ENCODE measurements around the gene ADAMTS15. TPM values are rescaled to one million over a fixed set of nuclear protein-coding genes. Genes with fewer than 3 reads are reported as not detected.

ADAMTS15 gene
- total RNA-seq, 3 donors from 2014 or later (not counting 1 experiment from before 2014, with no cell fraction given): 0.20 TPM; not detected in 2

DNA sequence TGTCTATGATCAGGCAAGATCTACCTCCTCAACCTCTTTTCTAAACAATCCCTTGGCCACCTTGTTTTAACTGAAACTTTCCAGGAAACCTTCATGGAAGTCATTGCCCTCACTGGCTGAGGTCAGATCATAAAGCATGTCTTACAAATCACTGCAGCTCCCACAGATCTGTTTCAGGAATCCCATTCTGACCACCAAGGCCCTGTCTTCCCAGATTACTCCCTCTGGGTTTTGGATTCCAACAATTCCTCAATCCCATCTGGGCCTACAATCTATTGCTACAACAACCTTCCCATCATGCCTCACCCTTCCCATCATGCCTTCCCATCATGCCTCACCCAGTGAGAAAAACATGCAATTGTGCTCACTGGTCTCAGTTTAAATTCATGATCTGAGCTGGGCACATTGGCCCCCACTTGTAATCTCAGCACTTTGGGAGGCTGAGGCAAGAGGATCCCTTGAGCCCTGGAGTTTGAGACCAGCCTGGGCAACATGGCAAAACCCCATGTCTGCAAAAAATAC, 15.9 kb downstream of the ADAMTS15 start:
- intact Hi-C loops (cut with micrococcal nuclease): no loop called here
- Histone ChIP-seq H3K4me1 (ENCODE audit: control insufficient read depth, insufficient read depth, low read length) (no peaks in the 10 kb centered on the region), H3K4me3 (ENCODE audit: low read length) (no peak overlapping the region), H3K36me3 (ENCODE audit: control insufficient read depth, insufficient read depth, low read length) (no peaks in the 10 kb centered on the region), H3K27me3 (ENCODE audit: control insufficient read depth, insufficient read depth, low read length) (no peaks in the 10 kb centered on the region), H3K27ac (ENCODE audit: low read length) (no peak overlapping the region), H3K9me3 (ENCODE audit: control insufficient read depth, insufficient read depth, low read length) (no peaks in the 10 kb centered on the region)
- Mint-ChIP-seq H3K4me3 (no peak overlapping the region), H3K36me3 (no peaks in the 10 kb centered on the region), H3K27me3 (ENCODE audit: low read depth in 2 of 2) (peaks cover 0 to 6% of the 10 kb centered on the region in 2 donors), H3K9me3 (no peaks in the 10 kb centered on the region), H3K27ac (no peak overlapping the region), H3K4me1 (no peaks in the 10 kb centered on the region)
- DNase-seq: no peak
- TF ChIP-seq, protein P1, sequence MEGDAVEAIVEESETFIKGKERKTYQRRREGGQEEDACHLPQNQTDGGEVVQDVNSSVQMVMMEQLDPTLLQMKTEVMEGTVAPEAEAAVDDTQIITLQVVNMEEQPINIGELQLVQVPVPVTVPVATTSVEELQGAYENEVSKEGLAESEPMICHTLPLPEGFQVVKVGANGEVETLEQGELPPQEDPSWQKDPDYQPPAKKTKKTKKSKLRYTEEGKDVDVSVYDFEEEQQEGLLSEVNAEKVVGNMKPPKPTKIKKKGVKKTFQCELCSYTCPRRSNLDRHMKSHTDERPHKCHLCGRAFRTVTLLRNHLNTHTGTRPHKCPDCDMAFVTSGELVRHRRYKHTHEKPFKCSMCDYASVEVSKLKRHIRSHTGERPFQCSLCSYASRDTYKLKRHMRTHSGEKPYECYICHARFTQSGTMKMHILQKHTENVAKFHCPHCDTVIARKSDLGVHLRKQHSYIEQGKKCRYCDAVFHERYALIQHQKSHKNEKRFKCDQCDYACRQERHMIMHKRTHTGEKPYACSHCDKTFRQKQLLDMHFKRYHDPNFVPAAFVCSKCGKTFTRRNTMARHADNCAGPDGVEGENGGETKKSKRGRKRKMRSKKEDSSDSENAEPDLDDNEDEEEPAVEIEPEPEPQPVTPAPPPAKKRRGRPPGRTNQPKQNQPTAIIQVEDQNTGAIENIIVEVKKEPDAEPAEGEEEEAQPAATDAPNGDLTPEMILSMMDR (IDR thresholded peaks at IDR 0.05): no peak
- no peak for ATAC-seq

DNA sequence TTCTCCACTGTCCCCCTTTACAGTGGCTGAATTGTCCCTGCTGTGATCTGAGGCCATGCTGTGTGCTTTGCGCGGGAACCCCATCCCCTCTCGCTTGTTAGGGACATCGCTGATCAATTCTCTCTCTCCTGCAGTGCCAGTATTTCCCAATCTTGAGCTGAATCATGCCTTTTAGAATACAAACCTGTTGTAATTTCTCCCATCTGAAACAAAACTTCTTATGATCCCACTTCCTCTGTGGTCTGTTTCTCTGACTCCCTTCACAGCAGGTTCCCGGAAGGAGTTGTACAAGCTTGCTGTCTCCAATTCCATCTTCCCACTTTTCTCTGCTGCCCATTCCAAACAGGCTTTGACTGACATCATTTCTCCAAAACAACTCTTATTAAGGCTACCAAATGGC, 16.8 kb downstream of the ADAMTS15 start:
- no peak for ATAC-seq
- Histone ChIP-seq H3K27ac (ENCODE audit: low read length) (no peak overlapping the region), H3K4me3 (ENCODE audit: low read length) (no peak overlapping the region), H3K4me1 (ENCODE audit: control insufficient read depth, insufficient read depth, low read length) (no peaks in the 10 kb centered on the region), H3K36me3 (ENCODE audit: control insufficient read depth, insufficient read depth, low read length) (no peaks in the 10 kb centered on the region), H3K27me3 (ENCODE audit: control insufficient read depth, insufficient read depth, low read length) (no peaks in the 10 kb centered on the region), H3K9me3 (ENCODE audit: control insufficient read depth, insufficient read depth, low read length) (no peaks in the 10 kb centered on the region)
- no peaks in the 10 kb centered on the region for H3K4me1 Mint-ChIP-seq
- TF ChIP-seq, protein P1 (IDR thresholded peaks at IDR 0.05): no peak
- intact Hi-C loops (cut with micrococcal nuclease): no loop called here
- WGBS (ENCODE audit: insufficient coverage): 93% methylated on average over 5 of the region's 5 CpGs
- DNase-seq: no peak
- no peak overlapping the region for H3K4me3 Mint-ChIP-seq
- H3K36me3 Mint-ChIP-seq: no peaks in the 10 kb centered on the region
- no peaks in the 10 kb centered on the region for H3K9me3 Mint-ChIP-seq
- H3K27me3 Mint-ChIP-seq (ENCODE audit: low read depth in 2 of 2): peaks cover 0 to 6% of the 10 kb centered on the region in 2 donors
- H3K27ac Mint-ChIP-seq: no peak overlapping the region

DNA sequence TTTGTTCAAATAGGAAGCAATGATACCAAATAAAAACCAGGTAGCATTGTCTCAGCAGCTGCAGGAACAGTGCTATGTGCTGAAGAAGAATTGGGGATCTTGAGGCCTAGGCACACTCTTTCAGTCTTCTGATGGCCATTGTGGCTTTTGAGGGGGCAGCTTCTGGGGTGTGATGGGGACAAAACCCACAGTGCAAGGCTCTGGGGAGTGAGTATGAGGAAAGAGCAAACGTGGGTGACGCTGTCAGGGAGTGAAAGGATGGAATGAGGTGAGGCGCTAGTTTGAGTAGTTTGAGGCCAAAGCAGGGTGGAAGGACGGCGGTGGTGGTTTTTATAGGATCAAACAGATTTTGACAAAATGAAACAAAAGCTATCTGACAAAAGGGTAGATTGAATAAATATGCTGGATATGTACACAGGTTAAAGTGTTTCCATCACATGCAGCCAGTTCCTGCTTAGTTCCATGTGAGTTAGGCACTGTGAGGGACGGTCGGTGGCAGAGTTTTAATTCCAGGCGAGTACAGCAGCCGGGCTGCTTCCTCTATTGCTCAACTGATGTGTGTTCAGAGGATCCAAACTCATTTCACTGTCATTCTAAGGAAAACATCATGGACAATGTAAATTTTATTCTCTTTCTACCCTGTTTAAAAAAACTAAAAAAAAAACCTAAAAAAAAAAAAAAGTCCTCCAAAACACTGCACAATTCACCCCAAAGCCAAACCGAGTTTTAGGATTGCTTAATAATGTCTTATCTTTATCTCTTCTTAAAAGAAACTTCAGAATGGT, 18.9 kb downstream of the ADAMTS15 start:
- DNase-seq (no peak), ATAC-seq (no peak)
- TF ChIP-seq, protein P1 (IDR thresholded peaks at IDR 0.05): no peak
- Histone ChIP-seq H3K9me3 (ENCODE audit: control insufficient read depth, insufficient read depth, low read length) (no peaks in the 10 kb centered on the region), H3K4me1 (ENCODE audit: control insufficient read depth, insufficient read depth, low read length) (no peaks in the 10 kb centered on the region), H3K27ac (ENCODE audit: low read length) (no peak overlapping the region), H3K4me3 (ENCODE audit: low read length) (no peak overlapping the region), H3K36me3 (ENCODE audit: control insufficient read depth, insufficient read depth, low read length) (no peaks in the 10 kb centered on the region), H3K27me3 (ENCODE audit: control insufficient read depth, insufficient read depth, low read length) (no peaks in the 10 kb centered on the region)
- no peaks in the 10 kb centered on the region for H3K4me1 Mint-ChIP-seq
- no peak overlapping the region for H3K4me3 Mint-ChIP-seq
- WGBS (ENCODE audit: insufficient coverage): 88% methylated on average over 10 of the region's 10 CpGs
- intact Hi-C loops (cut with micrococcal nuclease): no loop called here
- peaks cover 0 to 3% of the 10 kb centered on the region in 2 donors for H3K27me3 Mint-ChIP-seq (ENCODE audit: low read depth in 2 of 2)
- no peak overlapping the region for H3K27ac Mint-ChIP-seq
- H3K9me3 Mint-ChIP-seq: no peaks in the 10 kb centered on the region
- H3K36me3 Mint-ChIP-seq: no peaks in the 10 kb centered on the region

Data from natural killer cell (primary cell).